Endothelial cell of umbilical vein (primary cell): ENCODE results near the gene C1orf198. TPM values are rescaled to one million over a fixed set of nuclear protein-coding genes. Genes with fewer than 3 reads are reported as not detected.

ENCODE experiments used
- BruUV-seq: library from RNA; stranded (reverse); fragments of 400-500 nt; replicated peaks from 2 replicates; lab custom pipeline; 2021; lab: Mats Ljungman, UMichigan
- CTCF ChIA-PET: fragments of 300-600, 350-600 bp; sonication (Branson Sonifier 250); formaldehyde crosslinking; loops from one replicate; lab custom pipeline; 2021; ENCODE audit warnings: antibody characterized with exemption, inconsistent platforms; lab: Charles Lee
- POLR2A ChIA-PET: fragments of 300-600, 350-600 bp; sonication (Branson Sonifier 250); formaldehyde crosslinking; loops from one replicate; lab custom pipeline; 2021; ENCODE audit warnings: antibody characterized with exemption, inconsistent platforms; lab: Charles Lee
- DNase-seq: peaks from one replicate; pipeline ENCODE4 v3.0.0-alpha.2; 2011; ENCODE audit warnings: low read depth, low spot score
- FAIRE-seq: peaks from 2 replicates; lab custom pipeline; 2011; peaks lifted over from hg19 to GRCh38; lab: Jason Lieb, UNC
- H2AFZ ChIP-seq: 2 replicates; pipeline ENCODE4 v1.6.0; 2012; ENCODE audit warnings: low read depth, low read length, control low read depth, inconsistent platforms
- H3K27ac ChIP-seq: 2 replicates; pipeline ENCODE4 v1.5.1; 2011; ENCODE audit warnings: low read depth, mild to moderate bottlenecking, control low read depth, low read length, moderate library complexity; ENCODE audit not compliant: insufficient read depth
- H3K27me3 ChIP-seq, 2 experiments: 2 replicates each; pipeline versions ENCODE4 v1.6.0 to v1.6.1; 2011; ENCODE audit warnings: low read length in 2 of 2, mixed read lengths in 1 of 2; ENCODE audit not compliant: control insufficient read depth in 2 of 2, insufficient read depth in 2 of 2
- H3K36me3 ChIP-seq, 2 experiments: 2 replicates in 1 of 2; 3 replicates in 1 of 2; pipeline ENCODE4 v1.5.1; 2011; ENCODE audit warnings: low read length in 2 of 2, mild to moderate bottlenecking in 1 of 2, moderate library complexity in 1 of 2; ENCODE audit not compliant: control insufficient read depth in 2 of 2, insufficient read depth in 2 of 2; ENCODE audit errors: extremely low read depth in 1 of 2
- H3K4me1 ChIP-seq: 3 replicates; pipeline ENCODE4 v1.5.1; 2011; ENCODE audit warnings: mild to moderate bottlenecking, low read length; ENCODE audit not compliant: control insufficient read depth, insufficient read depth; ENCODE audit errors: extremely low read depth
- H3K4me2 ChIP-seq: 2 replicates; pipeline ENCODE4 v1.6.1; 2011; ENCODE audit warnings: low read length, control low read depth, mixed read lengths; ENCODE audit not compliant: insufficient read depth
- H3K4me3 ChIP-seq, 3 experiments: fragments of 200-600 bp in 1 of 3; sonication (generic), shearing (Covaris generic) in 1 of 3; replicated peaks in 1 of 3; 2 replicates each; pipeline ENCODE4 v1.5.1; 2011 to 2016; ENCODE audit warnings: control low read depth in 3 of 3, low read length in 3 of 3, mild to moderate bottlenecking in 2 of 3, inconsistent platforms in 1 of 3, low read depth in 1 of 3, moderate library complexity in 1 of 3; ENCODE audit not compliant: insufficient read depth in 1 of 3
- H3K79me2 ChIP-seq: 2 replicates; pipeline ENCODE4 v1.6.0; 2012; ENCODE audit warnings: low read length, inconsistent platforms; ENCODE audit not compliant: control insufficient read depth, insufficient read depth
- H3K9ac ChIP-seq: replicated peaks from 2 replicates; pipeline ENCODE3; 2011; ENCODE audit warnings: low read length, control low read depth; ENCODE audit not compliant: insufficient read depth; ENCODE audit errors: extremely low read depth
- H3K9me1 ChIP-seq: replicated peaks from 3 replicates; pipeline ENCODE4 v1.6.0; 2011; ENCODE audit warnings: mild to moderate bottlenecking, low read length; ENCODE audit not compliant: control insufficient read depth, insufficient read depth; ENCODE audit errors: extremely low read depth
- H3K9me3 ChIP-seq: replicated peaks from 2 replicates; pipeline ENCODE4 v1.5.1; 2012; ENCODE audit warnings: low read length, inconsistent platforms; ENCODE audit not compliant: control insufficient read depth, insufficient read depth
- H4K20me1 ChIP-seq: replicated peaks from 2 replicates; pipeline ENCODE3; 2011; ENCODE audit warnings: mild to moderate bottlenecking, low read length; ENCODE audit not compliant: control insufficient read depth, insufficient read depth; ENCODE audit errors: extremely low read depth
- CTCF ChIP-seq, 2 donors: IDR thresholded peaks; 1 replicate in 1 of 2; 2 replicates in 1 of 2; pipeline ENCODE4 v1.5.1; 2011; ENCODE audit warnings: low read length in 2 of 2, mild to moderate bottlenecking in 2 of 2, moderate library complexity in 2 of 2, control low read depth in 1 of 2, inconsistent platforms in 1 of 2, low read depth in 1 of 2; ENCODE audit not compliant: insufficient read depth in 1 of 2; ENCODE audit errors: extremely low read depth in 1 of 2
- EZH2 ChIP-seq: IDR thresholded peaks from 2 replicates; pipeline ENCODE4 v1.6.1; 2012; ENCODE audit warnings: borderline replicate concordance, low read depth, mild to moderate bottlenecking, moderate library complexity, low read length, inconsistent platforms; ENCODE audit not compliant: severe bottlenecking
- FOS ChIP-seq: IDR thresholded peaks from 2 replicates; pipeline ENCODE4 v1.6.1; 2011; ENCODE audit warnings: mild to moderate bottlenecking, low read length, moderate library complexity, borderline replicate concordance; ENCODE audit not compliant: insufficient read depth
- GATA2 ChIP-seq: IDR thresholded peaks from 2 replicates; pipeline ENCODE4 v1.7.0; 2011; ENCODE audit warnings: low read depth, mild to moderate bottlenecking, moderate library complexity, mixed read lengths, low read length; ENCODE audit not compliant: insufficient read length, insufficient read depth
- JUN ChIP-seq: IDR thresholded peaks from 2 replicates; pipeline ENCODE4 v1.6.1; 2011; ENCODE audit warnings: borderline replicate concordance, low read depth; ENCODE audit not compliant: insufficient read length, insufficient read depth
- MAX ChIP-seq: IDR thresholded peaks from 2 replicates; pipeline ENCODE4 v1.6.1; 2011; ENCODE audit not compliant: insufficient read depth, insufficient read length
- MYC ChIP-seq: IDR thresholded peaks from one replicate; pipeline ENCODE4 v1.6.1; 2011; ENCODE audit warnings: mild to moderate bottlenecking, low read depth, low read length
- POLR2A ChIP-seq: IDR thresholded peaks from 2 replicates; pipeline ENCODE4 v1.6.1; 2012; ENCODE audit warnings: low read depth, mild to moderate bottlenecking, control low read depth, low read length
- POLR2AphosphoS5 ChIP-seq: IDR thresholded peaks from 2 replicates; pipeline ENCODE4 v1.6.1; 2012; ENCODE audit warnings: low read depth, mild to moderate bottlenecking, control low read depth, low read length, moderate library complexity; ENCODE audit not compliant: insufficient read depth
- dilution Hi-C: fragments of 300-500 bp; cut with MboI; formaldehyde crosslinking; loops from one replicate; pipeline ENCODE4 v1.15.0; 2019; ENCODE audit warnings: low sequenced_read_pairs; ENCODE audit not compliant: extremely low pct_ligation_motif_present
- intact Hi-C: fragments of 100-400 bp; cut with micrococcal nuclease; formaldehyde crosslinking; loops from one replicate; pipeline ENCODE4 v1.10.0; 2022
- polyA plus RNA-seq, 4 experiments: library from polyadenylated mRNA; depleted of rRNA in 3 of 4; stranded (reverse) in 3 of 4; unstranded in 1 of 4; fragments of >200 nt; gene quantifications; 2 replicates each; pipeline versions ENCODE4 v1.2.1 to v1.2.3, GENCODE V29; 2011 to 2012; ENCODE audit warnings: missing spikeins in 1 of 4
- small RNA-seq: library from RNA; depleted of rRNA; stranded (forward); fragments of <200 nt; gene quantifications from one replicate; pipeline ENCODE3, GENCODE V24; 2012; ENCODE audit warnings: low replicate concordance, low read depth; ENCODE audit not compliant: insufficient read depth, insufficient read length
- total RNA-seq: library from RNA; stranded (reverse); gene quantifications from 2 replicates; pipeline ENCODE4 v1.2.3, GENCODE V29; 2021

Gene C1orf198
- total and polyA plus RNA-seq, 2 donors (not counting 3 experiments of a cell fraction or from before 2014, with no cell fraction given) = 21.2 to 29.2 TPM

- Histone ChIP-seq H3K79me2 (no peaks in the 10 kb centered on the region), H3K4me1 (no peaks in the 10 kb centered on the region), H3K27ac (no peak overlapping the region), H3K4me2 (no peak overlapping the region), H3K9ac (no peak overlapping the region), H3K36me3 (no peaks in the 10 kb centered on the region), H2AFZ (no peak overlapping the region), H3K4me3 (no peak overlapping the region), H4K20me1 (no peaks in the 10 kb centered on the region), H3K9me3 (no peaks in the 10 kb centered on the region), H3K9me1 (no peaks in the 10 kb centered on the region), H3K27me3 (no peaks in the 10 kb centered on the region)
- intact Hi-C loops (no loop called here), dilution Hi-C loops (no loop called here)
- TF ChIP-seq GATA2 (no peak), FOS (no peak), EZH2 (no peak), MAX (no peak), POLR2AphosphoS5 (no peak), MYC (no peak), POLR2A (no peak), JUN (no peak), CTCF (IDR thresholded peaks at IDR 0.05; ENCODE audit: extremely low read depth in 1 of 2, insufficient read depth in 1 of 2, low read depth in 1 of 2, low read length in 2 of 2) (no peak)
- FAIRE-seq (no peak), DNase-seq (no peak)
- no TSS peak for BruUV-seq
- ChIA-PET CTCF (interaction anchor here (0.9 to 1.3 kb wide), 3 partner anchors 35 to 305 kb away, joined by 3 read pairs; no protein-coding TSS in a partner anchor), POLR2A (no interaction called here)
Observed at GRCh38 chr1:230787471-230787870, 80.8 kb downstream of the C1orf198 start.

Small RNAs within 50 kb of the gene (small RNA-seq; reads per million reads assigned to genes)
- gene RN7SL837P (not detected), gene RNA5SP79 (not detected)

Other genes with a start within 250 kb of the C1orf198 start
- 20.7 and 24.2 TPM in 2 replicates for gene COG2, start 226.0 kb downstream of the C1orf198 start, total RNA-seq
- 6.1 and 7.6 TPM in 2 replicates for gene COG2, start 226.0 kb downstream of the C1orf198 start, polyA plus RNA-seq
- gene AGT, start 154.4 kb downstream of the C1orf198 start, total RNA-seq = not detected in 2 replicates
- gene AGT, start 154.4 kb downstream of the C1orf198 start, polyA plus RNA-seq = not detected in 2 replicates
- not detected in 2 replicates for gene CAPN9, start 121.1 kb downstream of the C1orf198 start, total RNA-seq
- gene CAPN9, start 121.1 kb downstream of the C1orf198 start, polyA plus RNA-seq = not detected in 2 replicates
- 22.2 and 23.9 TPM in 2 replicates for gene TTC13, start 110.3 kb upstream of the C1orf198 start, total RNA-seq
- 6.8 and 8.8 TPM in 2 replicates for gene TTC13, start 110.3 kb upstream of the C1orf198 start, polyA plus RNA-seq
- 10.7 and 12.5 TPM in 2 replicates for gene ARV1, start 110.6 kb upstream of the C1orf198 start, total RNA-seq
- 10.8 and 14.0 TPM in 2 replicates for gene ARV1, start 110.6 kb upstream of the C1orf198 start, polyA plus RNA-seq
- 13.6 and 24.0 TPM in 2 replicates for gene FAM89A, start 171.7 kb upstream of the C1orf198 start, total RNA-seq
- gene FAM89A, start 171.7 kb upstream of the C1orf198 start, polyA plus RNA-seq = 20.9 and 21.0 TPM in 2 replicates